Activated CD4-positive, alpha-beta memory T cell treated with anti-CD3 and anti-CD28 coated beads for 36 hours (primary cell): ENCODE results near the gene TSC22D2. TPM values are rescaled to one million over a fixed set of nuclear protein-coding genes. Genes with fewer than 3 reads are reported as not detected.

Experiments
- CTCF ChIA-PET: fragments of 350-600 bp; sonication (Branson Sonifier 250); formaldehyde crosslinking; loops from one replicate; lab custom pipeline; 2021; ENCODE audit warnings: antibody characterized with exemption, inconsistent platforms; lab: Charles Lee
- POLR2A ChIA-PET: fragments of 350-600 bp; sonication (Branson Sonifier 250); formaldehyde crosslinking; loops from one replicate; lab custom pipeline; 2021; ENCODE audit warnings: antibody characterized with exemption; lab: Charles Lee
- DNase-seq: peaks from one replicate; pipeline ENCODE4 v3.0.0-alpha.2; 2020
- H3K27ac Mint-ChIP-seq: one replicate; pipeline ENCODE4 v1.8.0; 2021; ENCODE audit warnings: mixed read lengths
- H3K27me3 Mint-ChIP-seq: one replicate; pipeline ENCODE4 v1.8.0; 2021; ENCODE audit warnings: mixed read lengths
- H3K36me3 Mint-ChIP-seq: one replicate; pipeline ENCODE4 v1.8.0; 2021; ENCODE audit warnings: mixed read lengths
- H3K4me1 Mint-ChIP-seq: one replicate; pipeline ENCODE4 v1.8.0; 2021; ENCODE audit warnings: low read depth, mixed read lengths
- H3K4me3 Mint-ChIP-seq: one replicate; pipeline ENCODE4 v1.8.0; 2021; ENCODE audit warnings: mild to moderate bottlenecking, mixed read lengths
- H3K9me3 Mint-ChIP-seq: one replicate; pipeline ENCODE4 v1.8.0; 2021; ENCODE audit warnings: mixed read lengths
- intact Hi-C: fragments of 100-400 bp; cut with micrococcal nuclease; formaldehyde crosslinking; loops from one replicate; pipeline ENCODE4 v1.15.1; 2023
- total RNA-seq, 2 experiments: library from RNA; stranded (reverse); gene quantifications; one replicate each; pipeline ENCODE4 v1.2.3, GENCODE V29; 2021

The TSC22D2 gene
- total RNA-seq, 2 experiments from 2014 or later: 12.3 to 13.7 TPM

DNA sequence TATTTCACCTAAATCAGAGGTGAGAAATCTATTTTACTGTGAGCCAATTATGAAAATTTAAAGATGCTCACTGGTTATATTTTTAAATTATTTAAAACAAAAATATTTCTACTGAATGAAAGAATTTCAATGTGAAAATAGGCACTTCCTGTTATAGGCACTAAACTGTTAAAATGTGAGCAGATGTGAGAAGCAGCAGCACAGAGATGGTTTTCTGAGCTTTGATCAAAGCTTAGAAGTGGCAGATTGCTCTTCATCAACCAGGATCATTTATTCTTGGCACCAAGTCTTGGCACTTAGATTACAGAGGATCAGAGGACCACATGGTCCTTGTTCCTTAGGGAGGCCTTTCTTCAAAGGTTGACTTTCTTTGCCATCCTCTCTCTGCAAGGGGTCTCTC lies 18.0 kb upstream of the TSC22D2 start:
- intact Hi-C loops: no loop called here
- H3K27me3 Mint-ChIP-seq: no peaks in the 10 kb centered on the region
- ChIA-PET CTCF (interaction anchor here (1.4 kb wide), 1 partner anchor 104 kb away, joined by 3 read pairs; no protein-coding TSS in a partner anchor), POLR2A (no interaction called here)
- H3K4me3 Mint-ChIP-seq: no peak overlapping the region
- H3K4me1 Mint-ChIP-seq: peaks cover 7% of the 10 kb centered on the region
- H3K36me3 Mint-ChIP-seq: no peaks in the 10 kb centered on the region
- no peak for DNase-seq
- H3K9me3 Mint-ChIP-seq: no peaks in the 10 kb centered on the region
- H3K27ac Mint-ChIP-seq: no peak overlapping the region

DNA sequence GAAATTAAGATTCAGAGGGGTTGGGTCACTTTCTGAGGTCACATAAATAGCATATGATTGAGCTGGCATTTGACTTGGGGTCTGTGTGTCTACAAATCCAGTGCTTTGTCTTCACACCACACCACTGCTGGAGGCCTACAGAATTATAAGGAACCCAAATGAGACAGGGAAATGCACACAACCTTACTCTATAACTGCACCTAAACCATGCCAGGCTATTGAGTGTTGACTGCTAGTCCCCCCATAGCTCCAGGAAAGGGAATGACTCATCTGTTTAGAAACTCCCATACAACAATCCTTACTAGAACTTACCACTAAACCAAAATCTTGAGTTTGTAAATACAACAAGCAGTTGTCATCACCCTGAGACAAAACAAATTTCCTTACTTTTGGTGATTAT lies 16.9 kb upstream of the TSC22D2 start:
- ChIA-PET POLR2A (no interaction called here), CTCF (no interaction called here)
- Mint-ChIP-seq H3K27ac (no peak overlapping the region), H3K9me3 (no peaks in the 10 kb centered on the region), H3K36me3 (no peaks in the 10 kb centered on the region), H3K4me1 (no peaks in the 10 kb centered on the region), H3K4me3 (no peak overlapping the region), H3K27me3 (no peaks in the 10 kb centered on the region)
- DNase-seq: no peak
- intact Hi-C loops: no loop called here

- no peak for DNase-seq
- H3K9me3 Mint-ChIP-seq: no peaks in the 10 kb centered on the region
- intact Hi-C loops: no loop called here
- no peak overlapping the region for H3K27ac Mint-ChIP-seq
- no peak overlapping the region for H3K4me3 Mint-ChIP-seq
- CTCF ChIA-PET: no interaction called here
- H3K4me1 Mint-ChIP-seq: no peaks in the 10 kb centered on the region
- peaks cover 2% of the 10 kb centered on the region for H3K27me3 Mint-ChIP-seq
- H3K36me3 Mint-ChIP-seq: no peaks in the 10 kb centered on the region
- POLR2A ChIA-PET: no interaction called here
Measured at GRCh38 chr3:150393745-150394144, 14.4 kb upstream of the TSC22D2 start.

DNA sequence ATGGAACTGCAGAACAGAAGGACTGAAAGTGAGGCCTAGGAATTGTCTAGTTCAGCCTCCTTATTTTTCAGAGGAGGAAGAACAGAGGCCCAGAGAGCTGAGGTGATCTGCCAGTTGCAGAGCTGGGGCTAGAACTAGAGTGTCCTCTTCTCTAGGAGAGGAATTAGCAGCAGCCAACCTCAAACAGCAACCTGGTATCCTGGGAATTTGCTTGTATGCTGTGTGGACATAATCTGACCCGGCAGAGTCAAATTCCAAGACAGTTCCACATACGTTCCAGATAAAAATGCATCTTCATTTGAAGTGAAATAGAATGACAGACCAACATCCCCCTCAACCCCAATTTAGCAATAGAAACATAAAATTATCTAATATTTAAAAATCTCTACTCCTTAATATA lies 13.5 kb upstream of the TSC22D2 start:
- ChIA-PET CTCF (no interaction called here), POLR2A (no interaction called here)
- intact Hi-C loops: no loop called here
- no peak for DNase-seq
- Mint-ChIP-seq H3K9me3 (no peaks in the 10 kb centered on the region), H3K27me3 (peaks cover 2% of the 10 kb centered on the region), H3K27ac (no peak overlapping the region), H3K36me3 (no peaks in the 10 kb centered on the region), H3K4me3 (no peak overlapping the region), H3K4me1 (no peaks in the 10 kb centered on the region)

- Mint-ChIP-seq H3K36me3 (no peaks in the 10 kb centered on the region), H3K27me3 (peaks cover 2% of the 10 kb centered on the region), H3K27ac (no peak overlapping the region), H3K4me3 (no peak overlapping the region), H3K9me3 (no peaks in the 10 kb centered on the region), H3K4me1 (no peaks in the 10 kb centered on the region)
- intact Hi-C loops: no loop called here
- CTCF ChIA-PET: interaction anchor here (1.5 kb wide), 1 partner anchor 11 kb away, joined by 9 read pairs; no protein-coding TSS in a partner anchor
- POLR2A ChIA-PET: no interaction called here
- DNase-seq: no peak
Measured at GRCh38 chr3:150396491-150396890, 11.6 kb upstream of the TSC22D2 start.

GRCh38 chr3:150396956-150397550 lies 11.0 kb upstream of the TSC22D2 start:
- Mint-ChIP-seq H3K36me3 (no peaks in the 10 kb centered on the region), H3K4me3 (no peak overlapping the region), H3K4me1 (no peaks in the 10 kb centered on the region), H3K27me3 (peaks cover 2% of the 10 kb centered on the region), H3K27ac (no peak overlapping the region), H3K9me3 (no peaks in the 10 kb centered on the region)
- ChIA-PET CTCF (interaction anchor here (1.5 kb wide), 1 partner anchor 12 kb away, joined by 9 read pairs; no protein-coding TSS in a partner anchor), POLR2A (no interaction called here)
- intact Hi-C loops: no loop called here
- no peak for DNase-seq

DNA sequence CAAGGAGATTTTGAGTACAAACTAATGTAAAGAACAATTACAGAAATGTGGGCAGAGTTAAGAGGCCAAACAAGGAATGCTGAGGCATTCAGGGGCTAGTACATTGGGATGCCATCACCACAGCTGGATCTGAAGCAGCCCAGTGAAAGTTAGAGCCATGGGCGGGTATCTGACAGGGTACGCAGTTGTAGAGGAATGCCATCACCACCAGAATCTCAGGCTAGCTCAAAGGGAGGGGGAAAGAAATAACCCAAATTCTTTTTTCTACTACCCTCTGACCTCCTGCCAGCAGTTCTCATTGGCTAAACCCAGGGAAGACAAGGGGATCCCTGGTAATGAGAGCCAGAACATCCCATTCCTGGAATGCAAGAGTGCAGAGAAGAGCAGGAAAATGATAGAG lies 9.0 kb upstream of the TSC22D2 start:
- Mint-ChIP-seq H3K9me3 (no peaks in the 10 kb centered on the region), H3K27me3 (peaks cover 2% of the 10 kb centered on the region), H3K4me1 (no peaks in the 10 kb centered on the region), H3K27ac (no peak overlapping the region), H3K36me3 (no peaks in the 10 kb centered on the region), H3K4me3 (no peak overlapping the region)
- ChIA-PET POLR2A (no interaction called here), CTCF (no interaction called here)
- no peak for DNase-seq
- intact Hi-C loops: no loop called here

- POLR2A ChIA-PET: no interaction called here
- intact Hi-C loops: loop anchor here (10.0 kb wide), 1 partner anchor 426 kb away; the partner anchor contains the start of gene PFN2
- no peak overlapping the region for H3K27ac Mint-ChIP-seq
Measured at GRCh38 chr3:150401285-150401684, 6.8 kb upstream of the TSC22D2 start.

DNA sequence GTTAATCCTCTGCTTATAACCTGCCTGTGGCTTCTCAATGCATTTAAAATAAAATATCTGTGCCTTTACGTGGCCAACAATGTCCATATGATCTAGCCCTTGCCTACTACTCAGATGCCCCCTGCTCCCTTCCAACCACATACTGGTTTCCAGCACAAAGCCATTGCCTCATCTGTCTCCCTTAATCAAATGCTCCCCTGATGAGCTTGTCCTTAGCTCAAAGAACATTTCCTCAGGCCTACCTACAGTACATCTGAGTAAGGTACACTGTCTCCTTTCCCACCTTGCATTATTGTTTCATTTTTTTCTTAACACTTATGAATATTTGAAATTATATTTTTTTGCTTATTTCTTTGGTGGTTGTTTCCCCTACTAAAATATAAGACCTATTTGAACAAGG lies 5.9 kb upstream of the TSC22D2 start:
- DNase-seq: no peak
- Mint-ChIP-seq H3K9me3 (no peaks in the 10 kb centered on the region), H3K4me1 (no peaks in the 10 kb centered on the region), H3K4me3 (no peak overlapping the region), H3K27ac (no peak overlapping the region), H3K27me3 (peaks cover under 1% of the 10 kb centered on the region), H3K36me3 (no peaks in the 10 kb centered on the region)
- POLR2A ChIA-PET: no interaction called here
- CTCF ChIA-PET: no interaction called here
- intact Hi-C loops: loop anchor here (10.0 kb wide), 1 partner anchor 427 kb away; the partner anchor contains the start of gene PFN2

More at GRCh38 chr3:150401285-150401684, 6.8 kb upstream of the TSC22D2 start:
- Mint-ChIP-seq H3K4me3 (no peak overlapping the region), H3K27me3 (peaks cover 2% of the 10 kb centered on the region), H3K9me3 (no peaks in the 10 kb centered on the region), H3K36me3 (no peaks in the 10 kb centered on the region), H3K4me1 (no peaks in the 10 kb centered on the region)
- CTCF ChIA-PET: no interaction called here
- no peak for DNase-seq

- no peak overlapping the region for H3K4me3 Mint-ChIP-seq
- H3K36me3 Mint-ChIP-seq: peaks cover 1% of the 10 kb centered on the region
Measured at GRCh38 chr3:150404023-150404422, 4.1 kb upstream of the TSC22D2 start.

DNA sequence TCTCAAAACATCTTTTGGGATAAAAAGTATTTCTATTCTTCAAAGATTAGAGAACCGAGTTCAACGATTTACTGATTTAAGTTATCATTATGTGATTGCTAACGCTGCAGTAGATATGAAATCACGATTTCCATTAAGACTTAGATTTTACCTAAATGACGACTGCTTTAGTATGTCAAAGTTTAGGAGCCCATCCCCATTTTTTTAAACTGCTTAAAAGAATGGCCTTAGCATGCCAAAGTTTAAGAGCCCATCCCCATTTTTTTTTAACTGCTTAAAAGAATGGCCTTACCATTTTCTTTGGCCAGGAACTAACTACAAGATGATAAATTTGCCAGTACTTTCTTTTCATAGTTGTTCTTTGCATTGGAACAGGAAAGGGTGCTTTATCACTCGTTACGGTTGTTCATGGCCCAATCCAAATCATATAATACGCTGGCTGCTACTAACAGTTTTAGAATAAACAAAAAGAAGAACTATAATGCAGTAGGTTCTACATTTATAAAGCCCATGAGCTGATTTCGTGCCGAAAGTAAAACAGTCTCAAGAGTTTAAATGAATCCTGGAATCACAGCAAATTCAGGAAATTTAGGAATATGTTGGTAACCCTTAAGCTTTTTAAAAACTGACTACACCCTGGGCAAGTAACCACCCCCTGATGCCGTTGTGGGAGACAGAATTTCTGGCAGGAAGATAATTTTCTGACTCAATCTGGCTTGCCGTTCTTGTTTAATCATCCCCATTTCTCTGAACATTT lies 869 bp upstream of the TSC22D2 start:
- ChIA-PET POLR2A (interaction anchor here (3.0 kb wide), 1 partner anchor 22 kb away, joined by 10 read pairs; no protein-coding TSS in a partner anchor), CTCF (interaction anchor here (0.6 to 4.9 kb wide), 5 partner anchors 22 to 440 kb away, joined by 3 to 38 read pairs (median 3); no protein-coding TSS in a partner anchor)
- DNase-seq: peak; percentile 21
- Mint-ChIP-seq H3K27me3 (no peaks in the 10 kb centered on the region), H3K36me3 (peaks cover 15% of the 10 kb centered on the region), H3K4me3 (peak overlapping the region; percentile 96), H3K27ac (peak overlapping the region; percentile 94), H3K4me1 (peaks cover 9% of the 10 kb centered on the region), H3K9me3 (no peaks in the 10 kb centered on the region)
- intact Hi-C loops: loop anchor here (10.0 kb wide), 1 partner anchor 432 kb away; the partner anchor contains the start of gene PFN2

More at GRCh38 chr3:150404023-150404422, 4.1 kb upstream of the TSC22D2 start:
- Mint-ChIP-seq H3K9me3 (no peaks in the 10 kb centered on the region), H3K4me1 (peaks cover 6% of the 10 kb centered on the region), H3K27ac (no peak overlapping the region), H3K27me3 (no peaks in the 10 kb centered on the region)
- intact Hi-C loops: loop anchor here (10.0 kb wide), 1 partner anchor 429 kb away; the partner anchor contains the start of gene PFN2
- POLR2A ChIA-PET: no interaction called here
- CTCF ChIA-PET: interaction anchor here (0.7 kb wide), 1 partner anchor 19 kb away, joined by 3 read pairs; no protein-coding TSS in a partner anchor
- DNase-seq: no peak

DNA sequence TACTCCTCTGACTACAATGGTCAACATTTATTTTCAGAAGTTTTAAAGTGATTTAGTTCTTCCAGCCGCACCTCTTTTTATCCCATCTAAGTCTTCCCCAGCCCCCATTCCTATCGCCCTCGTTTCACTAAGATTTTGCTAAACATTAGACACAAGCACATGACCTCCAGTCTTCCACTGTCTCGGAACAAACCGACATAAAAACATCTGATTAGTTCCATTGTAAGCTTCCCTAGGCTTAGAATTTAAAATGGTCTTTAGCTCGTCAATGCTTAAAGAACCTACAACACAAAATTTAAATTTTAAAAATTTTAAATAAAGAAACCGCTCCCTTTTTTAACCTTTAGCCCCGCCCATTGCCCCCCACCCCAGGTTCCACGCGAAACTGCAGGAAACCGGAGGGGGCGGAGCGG lies 284 bp upstream of the TSC22D2 start:
- ChIA-PET CTCF (interaction anchor here (0.8 to 4.9 kb wide), 4 partner anchors 23 to 169 kb away, joined by 3 to 38 read pairs (median 4); no protein-coding TSS in a partner anchor), POLR2A (interaction anchor here (2.0 to 3.6 kb wide), 4 partner anchors 23 to 356 kb away, joined by 10 to 25 read pairs (median 15); partner anchors contain the start of genes EIF2A, SERP1 and SIAH2)
- Mint-ChIP-seq H3K27ac (peak overlapping the region; percentile 94), H3K9me3 (no peaks in the 10 kb centered on the region), H3K36me3 (peaks cover 18% of the 10 kb centered on the region), H3K4me3 (peak overlapping the region; percentile 96), H3K4me1 (peaks cover 15% of the 10 kb centered on the region), H3K27me3 (no peaks in the 10 kb centered on the region)
- intact Hi-C loops: loop anchor here (1.0 to 10.0 kb wide), 8 partner anchors 23 to 595 kb away; partner anchors contain the start of genes EIF2A, ERICH6, PFN2 and RNF13
- no peak for DNase-seq
